ENCODE data around the gene VWCE. TPM values are rescaled to one million over a fixed set of nuclear protein-coding genes. Genes with fewer than 3 reads are reported as not detected.

The VWCE gene
- total RNA-seq, 1 donor from 2014 or later = 10.9 TPM

GRCh38 chr11:61273178-61274078 is 21.7 kb downstream of the VWCE start:
- intact Hi-C loops (cut with micrococcal nuclease) = loop anchor here (5.0 kb wide), 1 partner anchor 211 kb away; no protein-coding TSS in a partner anchor
- no peaks in the 10 kb centered on the region for H3K27me3 Mint-ChIP-seq (ENCODE audit: insufficient read depth)
- H3K9me3 Mint-ChIP-seq = no peaks in the 10 kb centered on the region
- DNase-seq (ENCODE audit: low spot score) = no peak
- no peaks in the 10 kb centered on the region for H3K36me3 Mint-ChIP-seq (ENCODE audit: low read depth)
- no peak overlapping the region for H3K4me3 Mint-ChIP-seq
- H3K27ac Mint-ChIP-seq = no peak overlapping the region
- peaks cover 12% of the 10 kb centered on the region for H3K4me1 Mint-ChIP-seq (ENCODE audit: low read depth)

GRCh38 chr11:61272731-61273130 is 22.4 kb downstream of the VWCE start:
- H3K27me3 Mint-ChIP-seq (ENCODE audit: insufficient read depth) = no peaks in the 10 kb centered on the region
- H3K9me3 Mint-ChIP-seq = no peaks in the 10 kb centered on the region
- no peaks in the 10 kb centered on the region for H3K36me3 Mint-ChIP-seq (ENCODE audit: low read depth)
- H3K4me1 Mint-ChIP-seq (ENCODE audit: low read depth) = peaks cover 8% of the 10 kb centered on the region
- intact Hi-C loops (cut with micrococcal nuclease) = loop anchor here (5.0 kb wide), 1 partner anchor 210 kb away; no protein-coding TSS in a partner anchor
- no peak overlapping the region for H3K27ac Mint-ChIP-seq
- no peak for DNase-seq (ENCODE audit: low spot score)
- H3K4me3 Mint-ChIP-seq = no peak overlapping the region

- Mint-ChIP-seq H3K27me3 (ENCODE audit: insufficient read depth) (no peaks in the 10 kb centered on the region), H3K27ac (peak overlapping the region; percentile 58), H3K9me3 (no peaks in the 10 kb centered on the region), H3K4me3 (peak overlapping the region; percentile 3), H3K4me1 (ENCODE audit: low read depth) (peaks cover 8% of the 10 kb centered on the region), H3K36me3 (ENCODE audit: low read depth) (no peaks in the 10 kb centered on the region)
- DNase-seq (ENCODE audit: low spot score) = peak; percentile 17
- intact Hi-C loops (cut with micrococcal nuclease) = loop anchor here (5.0 kb wide), 1 partner anchor 208 kb away; no protein-coding TSS in a partner anchor
Measured at GRCh38 chr11:61270354-61271076, 24.6 kb downstream of the VWCE start.

GRCh38 chr11:61268588-61269250 is 26.4 kb downstream of the VWCE start:
- Mint-ChIP-seq H3K4me1 (ENCODE audit: low read depth) (peaks cover 8% of the 10 kb centered on the region), H3K4me3 (no peak overlapping the region)

GRCh38 chr11:61267437-61267841 is 27.7 kb downstream of the VWCE start:
- no peaks in the 10 kb centered on the region for H3K9me3 Mint-ChIP-seq
- H3K4me1 Mint-ChIP-seq (ENCODE audit: low read depth) = peaks cover 8% of the 10 kb centered on the region
- no peaks in the 10 kb centered on the region for H3K27me3 Mint-ChIP-seq (ENCODE audit: insufficient read depth)
- no peak for DNase-seq (ENCODE audit: low spot score)
- no peak overlapping the region for H3K27ac Mint-ChIP-seq
- intact Hi-C loops (cut with micrococcal nuclease) = no loop called here
- no peaks in the 10 kb centered on the region for H3K36me3 Mint-ChIP-seq (ENCODE audit: low read depth)
- H3K4me3 Mint-ChIP-seq = no peak overlapping the region

More at GRCh38 chr11:61268588-61269250, 26.4 kb downstream of the VWCE start:
- intact Hi-C loops (cut with micrococcal nuclease) = no loop called here
- DNase-seq (ENCODE audit: low spot score) = no peak
- H3K27me3 Mint-ChIP-seq (ENCODE audit: insufficient read depth) = no peaks in the 10 kb centered on the region
- H3K9me3 Mint-ChIP-seq = no peaks in the 10 kb centered on the region
- H3K27ac Mint-ChIP-seq = no peak overlapping the region
- no peaks in the 10 kb centered on the region for H3K36me3 Mint-ChIP-seq (ENCODE audit: low read depth)

GRCh38 chr11:61266602-61267001 is 28.5 kb downstream of the VWCE start:
- H3K9me3 Mint-ChIP-seq = no peaks in the 10 kb centered on the region
- H3K4me3 Mint-ChIP-seq = no peak overlapping the region
- H3K27me3 Mint-ChIP-seq (ENCODE audit: insufficient read depth) = no peaks in the 10 kb centered on the region
- no peaks in the 10 kb centered on the region for H3K36me3 Mint-ChIP-seq (ENCODE audit: low read depth)
- no peak overlapping the region for H3K27ac Mint-ChIP-seq
- DNase-seq (ENCODE audit: low spot score) = no peak
- intact Hi-C loops (cut with micrococcal nuclease) = no loop called here
- peaks cover 8% of the 10 kb centered on the region for H3K4me1 Mint-ChIP-seq (ENCODE audit: low read depth)

GRCh38 chr11:61265357-61265756 is 29.8 kb downstream of the VWCE start:
- H3K27ac Mint-ChIP-seq = no peak overlapping the region
- H3K36me3 Mint-ChIP-seq (ENCODE audit: low read depth) = no peaks in the 10 kb centered on the region
- H3K4me1 Mint-ChIP-seq (ENCODE audit: low read depth) = peaks cover 3% of the 10 kb centered on the region
- peaks cover under 1% of the 10 kb centered on the region for H3K27me3 Mint-ChIP-seq (ENCODE audit: insufficient read depth)
- intact Hi-C loops (cut with micrococcal nuclease) = no loop called here
- H3K9me3 Mint-ChIP-seq = no peaks in the 10 kb centered on the region
- no peak for DNase-seq (ENCODE audit: low spot score)
- H3K4me3 Mint-ChIP-seq = no peak overlapping the region

- Mint-ChIP-seq H3K9me3 (no peaks in the 10 kb centered on the region), H3K4me1 (ENCODE audit: low read depth) (no peaks in the 10 kb centered on the region), H3K27me3 (ENCODE audit: insufficient read depth) (peaks cover 2% of the 10 kb centered on the region), H3K27ac (no peak overlapping the region), H3K36me3 (ENCODE audit: low read depth) (no peaks in the 10 kb centered on the region), H3K4me3 (no peak overlapping the region)
- intact Hi-C loops (cut with micrococcal nuclease) = no loop called here
- no peak for DNase-seq (ENCODE audit: low spot score)
Measured at GRCh38 chr11:61264795-61265194, 30.3 kb downstream of the VWCE start.

- H3K36me3 Mint-ChIP-seq (ENCODE audit: low read depth) = no peaks in the 10 kb centered on the region
- H3K27me3 Mint-ChIP-seq (ENCODE audit: insufficient read depth) = peaks cover 2% of the 10 kb centered on the region
- no peak overlapping the region for H3K27ac Mint-ChIP-seq
- no peaks in the 10 kb centered on the region for H3K4me1 Mint-ChIP-seq (ENCODE audit: low read depth)
- no peak for DNase-seq (ENCODE audit: low spot score)
- no peaks in the 10 kb centered on the region for H3K9me3 Mint-ChIP-seq
- H3K4me3 Mint-ChIP-seq = no peak overlapping the region
- intact Hi-C loops (cut with micrococcal nuclease) = no loop called here
Measured at GRCh38 chr11:61264371-61264770, 30.7 kb downstream of the VWCE start.

GRCh38 chr11:61259363-61259762 is 35.8 kb downstream of the VWCE start:
- Mint-ChIP-seq H3K27ac (no peak overlapping the region), H3K4me3 (no peak overlapping the region), H3K27me3 (ENCODE audit: insufficient read depth) (peaks cover 2% of the 10 kb centered on the region), H3K9me3 (no peaks in the 10 kb centered on the region), H3K36me3 (ENCODE audit: low read depth) (no peaks in the 10 kb centered on the region), H3K4me1 (ENCODE audit: low read depth) (no peaks in the 10 kb centered on the region)
- DNase-seq (ENCODE audit: low spot score) = no peak
- intact Hi-C loops (cut with micrococcal nuclease) = loop anchor here (10.0 kb wide), 1 partner anchor 75 kb away; the partner anchor contains the start of genes DDB1 and TKFC

GRCh38 chr11:61258546-61258945 is 36.6 kb downstream of the VWCE start:
- H3K36me3 Mint-ChIP-seq (ENCODE audit: low read depth) = no peaks in the 10 kb centered on the region
- intact Hi-C loops (cut with micrococcal nuclease) = loop anchor here (10.0 kb wide), 1 partner anchor 76 kb away; the partner anchor contains the start of genes DDB1 and TKFC
- H3K27me3 Mint-ChIP-seq (ENCODE audit: insufficient read depth) = peaks cover 2% of the 10 kb centered on the region
- no peak overlapping the region for H3K4me3 Mint-ChIP-seq
- H3K9me3 Mint-ChIP-seq = no peaks in the 10 kb centered on the region
- no peak for DNase-seq (ENCODE audit: low spot score)
- no peak overlapping the region for H3K27ac Mint-ChIP-seq
- no peaks in the 10 kb centered on the region for H3K4me1 Mint-ChIP-seq (ENCODE audit: low read depth)

GRCh38 chr11:61256710-61257482 is 38.2 kb downstream of the VWCE start:
- Mint-ChIP-seq H3K4me1 (ENCODE audit: low read depth) (no peaks in the 10 kb centered on the region), H3K36me3 (ENCODE audit: low read depth) (no peaks in the 10 kb centered on the region), H3K9me3 (no peaks in the 10 kb centered on the region), H3K27ac (no peak overlapping the region), H3K4me3 (no peak overlapping the region), H3K27me3 (ENCODE audit: insufficient read depth) (peaks cover 5% of the 10 kb centered on the region)
- DNase-seq (ENCODE audit: low spot score) = no peak
- intact Hi-C loops (cut with micrococcal nuclease) = loop anchor here (10.0 kb wide), 1 partner anchor 78 kb away; the partner anchor contains the start of genes DDB1 and TKFC

Measured in activated T-helper 1 cell treated with anti-CD3 and anti-CD28 coated beads, Interleukin-12 subunit alpha, Interleukin-12 subunit beta, Interleukin-2, Interleukin-4 antibody, amounts not matched to agents 30 ng/mL and 10 ng/mL and 1 ng/mL, durations not matched to agents 14 hours and 24 hours and 36 hours (primary cell).